AG10803 (cell line): ENCODE measurements around the gene ATXN7L2.
A peak's percentile ranks its signal among the peaks of the same experiment; 100 is the strongest.

ENCODE experiments used
- DNase-seq: peaks from one replicate; pipeline ENCODE4 v3.0.0; 2010; ENCODE audit warnings: low read depth
- H3K4me3 ChIP-seq: 2 replicates; pipeline ENCODE4 v1.5.1; 2011; ENCODE audit warnings: mild to moderate bottlenecking, low read length, control low read depth
- TF ChIP-seq, protein P1 (sequence below): conservative IDR thresholded peaks from 2 replicates; pipeline ENCODE4 v1.5.1; 2011; ENCODE audit warnings: mild to moderate bottlenecking, low read length, control low read depth, inconsistent platforms

ATXN7L2 gene

GRCh38 chr1:109490029-109490933, 6.6 kb downstream of the ATXN7L2 start:
- peak; percentile 69 for DNase-seq
- TF ChIP-seq, protein P1, sequence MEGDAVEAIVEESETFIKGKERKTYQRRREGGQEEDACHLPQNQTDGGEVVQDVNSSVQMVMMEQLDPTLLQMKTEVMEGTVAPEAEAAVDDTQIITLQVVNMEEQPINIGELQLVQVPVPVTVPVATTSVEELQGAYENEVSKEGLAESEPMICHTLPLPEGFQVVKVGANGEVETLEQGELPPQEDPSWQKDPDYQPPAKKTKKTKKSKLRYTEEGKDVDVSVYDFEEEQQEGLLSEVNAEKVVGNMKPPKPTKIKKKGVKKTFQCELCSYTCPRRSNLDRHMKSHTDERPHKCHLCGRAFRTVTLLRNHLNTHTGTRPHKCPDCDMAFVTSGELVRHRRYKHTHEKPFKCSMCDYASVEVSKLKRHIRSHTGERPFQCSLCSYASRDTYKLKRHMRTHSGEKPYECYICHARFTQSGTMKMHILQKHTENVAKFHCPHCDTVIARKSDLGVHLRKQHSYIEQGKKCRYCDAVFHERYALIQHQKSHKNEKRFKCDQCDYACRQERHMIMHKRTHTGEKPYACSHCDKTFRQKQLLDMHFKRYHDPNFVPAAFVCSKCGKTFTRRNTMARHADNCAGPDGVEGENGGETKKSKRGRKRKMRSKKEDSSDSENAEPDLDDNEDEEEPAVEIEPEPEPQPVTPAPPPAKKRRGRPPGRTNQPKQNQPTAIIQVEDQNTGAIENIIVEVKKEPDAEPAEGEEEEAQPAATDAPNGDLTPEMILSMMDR, result peak; percentile 94
- no peak overlapping the region for H3K4me3 ChIP-seq

DNA sequence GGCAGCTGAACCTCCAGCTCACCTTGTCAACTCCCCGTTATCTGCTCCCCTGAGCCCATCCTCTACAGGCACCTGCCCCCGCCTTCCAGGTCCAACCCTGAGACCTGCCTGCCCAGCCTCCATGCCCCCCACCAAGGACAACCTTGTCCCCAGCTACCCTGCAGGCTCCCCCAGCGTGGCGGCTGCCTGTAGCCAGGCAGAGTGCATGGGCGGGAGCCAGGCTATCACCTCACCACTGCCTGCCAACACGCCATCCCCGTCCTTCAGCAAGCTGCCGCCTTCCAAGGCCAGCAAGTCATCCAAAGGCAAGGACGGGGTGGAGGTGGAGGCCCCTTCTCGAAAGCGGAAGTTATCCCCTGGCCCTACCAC, 7.2 kb downstream of the ATXN7L2 start:
- DNase-seq, result no peak
- H3K4me3 ChIP-seq, result no peak overlapping the region
- TF ChIP-seq, protein P1, result no peak

DNA sequence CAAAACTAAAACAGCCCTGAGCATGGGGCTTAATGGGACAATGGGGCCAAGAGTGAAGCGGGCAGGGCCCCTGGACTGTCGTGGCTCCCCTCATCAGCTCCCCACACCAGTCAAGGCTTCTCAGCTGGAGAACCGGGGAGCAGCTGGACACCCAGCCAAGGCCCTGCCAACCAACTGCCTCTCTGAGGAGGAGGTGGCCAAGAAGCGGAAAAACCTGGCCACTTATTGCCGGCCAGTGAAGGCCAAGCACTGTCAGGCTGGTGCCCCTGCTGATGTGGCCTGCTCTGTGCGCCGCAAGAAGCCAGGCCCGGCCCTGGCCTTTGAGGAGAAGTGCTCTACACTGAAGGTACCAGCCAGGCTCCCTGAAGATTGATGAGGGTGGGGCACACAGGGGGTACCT, 7.7 kb downstream of the ATXN7L2 start:
- no peak overlapping the region for H3K4me3 ChIP-seq
- no peak for DNase-seq
- TF ChIP-seq, protein P1, result no peak

DNA sequence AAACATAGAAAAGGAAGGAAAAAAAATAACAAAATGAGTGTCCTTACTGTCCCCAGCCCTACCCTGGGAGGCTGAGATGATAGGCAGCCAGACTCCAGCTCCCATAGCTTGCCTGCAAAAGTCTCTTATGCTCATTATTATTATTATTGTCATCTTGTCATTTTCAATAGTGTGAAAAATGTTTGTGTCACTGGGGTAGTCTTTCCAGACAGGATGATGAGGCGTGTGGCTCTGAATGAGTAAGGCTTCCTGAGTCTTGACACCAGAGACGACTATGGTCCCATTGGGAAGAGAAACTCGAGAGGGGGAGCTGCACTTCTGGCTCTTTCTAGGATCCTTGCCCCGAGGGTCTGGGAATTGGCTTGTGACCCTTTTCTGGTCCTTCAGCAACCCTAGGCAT, 9.1 kb downstream of the ATXN7L2 start:
- no peak overlapping the region for H3K4me3 ChIP-seq
- TF ChIP-seq, protein P1, result no peak
- no peak for DNase-seq

GRCh38 chr1:109493227-109493626, 9.5 kb downstream of the ATXN7L2 start:
- TF ChIP-seq, protein P1, result no peak
- DNase-seq, result no peak
- H3K4me3 ChIP-seq, result no peak overlapping the region; the same call in 1 of the 2 replicates

DNA sequence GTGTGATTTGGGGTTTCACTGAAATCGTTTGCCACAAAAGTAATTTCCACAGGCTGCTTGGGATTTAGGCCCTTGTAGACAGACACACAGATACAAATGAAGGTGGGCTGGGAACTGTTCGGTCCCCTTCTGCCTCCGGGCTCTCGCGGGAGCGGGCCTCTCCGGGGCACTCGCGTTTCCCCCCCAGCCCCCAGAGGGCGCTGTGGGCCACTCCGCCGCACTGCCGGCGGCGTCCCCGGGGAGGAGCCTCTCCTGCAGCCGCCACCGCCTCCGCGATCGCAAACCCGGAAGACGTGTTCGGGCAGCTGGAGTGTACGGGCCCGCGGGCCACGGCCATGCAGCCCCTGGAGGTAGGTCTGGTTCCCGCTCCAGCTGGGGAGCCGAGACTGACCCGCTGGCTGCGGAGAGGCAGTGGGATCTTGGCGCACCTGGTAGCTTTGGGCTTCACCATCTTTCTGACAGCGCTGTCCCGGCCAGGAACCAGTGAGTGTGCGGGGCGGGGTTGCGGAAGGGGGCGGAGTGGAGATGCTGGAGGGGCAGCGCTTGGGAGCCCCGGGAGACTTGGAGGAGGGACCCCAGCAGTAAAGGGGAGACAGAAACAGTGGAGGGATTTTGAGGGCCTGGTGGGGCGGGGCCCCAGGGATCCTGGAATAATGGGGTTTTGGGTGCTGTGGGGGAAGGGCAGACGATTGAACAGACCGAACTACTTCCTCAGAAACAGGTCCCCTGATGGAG, 10.3 kb downstream of the ATXN7L2 start, which contains the start of gene CYB561D1:
Gene CYB561D1, plus strand, starts transcription at position 290 of the 735 bp plus-strand sequence. Its CDS starts 46 bp downstream, at position 336.
- peak; percentile 79 for DNase-seq
- TF ChIP-seq, protein P1, result peak; percentile 70
- H3K4me3 ChIP-seq, result peak within 1 kb of the TSS; percentile 98

DNA sequence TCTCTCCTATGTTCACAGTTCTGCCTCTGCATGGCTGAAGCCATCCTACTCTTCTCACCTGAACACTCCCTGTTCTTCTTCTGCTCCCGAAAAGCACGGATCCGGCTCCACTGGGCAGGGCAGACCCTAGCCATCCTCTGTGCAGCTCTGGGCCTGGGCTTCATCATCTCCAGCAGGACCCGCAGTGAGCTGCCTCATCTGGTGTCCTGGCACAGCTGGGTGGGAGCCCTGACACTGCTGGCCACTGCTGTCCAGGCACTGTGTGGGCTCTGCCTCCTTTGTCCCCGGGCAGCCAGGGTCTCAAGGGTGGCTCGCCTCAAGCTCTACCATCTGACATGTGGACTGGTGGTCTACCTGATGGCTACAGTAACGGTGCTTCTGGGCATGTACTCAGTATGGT, 12.0 kb downstream of the ATXN7L2 start:
- DNase-seq, result no peak
- no peak overlapping the region for H3K4me3 ChIP-seq
- TF ChIP-seq, protein P1, result no peak
